Keratinocyte (primary cell): ENCODE results near the gene MATK.
"Not testable (repeated sequence)": the region's sequence is repeated elsewhere in the genome, so short reads cannot be mapped to it uniquely, and the experiment has no call there.

ENCODE experiments used
- CTCF ChIP-seq, 3 experiments: IDR thresholded peaks in 1 of 3; conservative IDR thresholded peaks in 1 of 3; optimal IDR thresholded peaks in 1 of 3; 2 replicates in 2 of 3; 3 replicates in 1 of 3; pipeline versions ENCODE3 to v1.5.1; 2011; ENCODE audit warnings: low read length in 3 of 3, mild to moderate bottlenecking in 3 of 3, moderate library complexity in 2 of 3, control low read depth in 1 of 3, inconsistent platforms in 1 of 3; ENCODE audit not compliant: insufficient read depth in 2 of 3; ENCODE audit errors: extremely low read depth in 1 of 3
- EZH2 ChIP-seq: IDR thresholded peaks from one replicate; pipeline ENCODE4 v1.6.1; 2012; ENCODE audit warnings: inconsistent platforms, mild to moderate bottlenecking, low read length, moderate library complexity

GRCh38 chr19:3816148-3816547 lies 30.0 kb upstream of the MATK start:
- not testable (repeated sequence) for TF ChIP-seq CTCF (optimal IDR thresholded peaks at IDR 0.05 in 1 of 3, IDR thresholded peaks at IDR 0.05 in 1 of 3, conservative IDR thresholded peaks at IDR 0.05 in 1 of 3; ENCODE audit: extremely low read depth in 1 of 3, insufficient read depth in 2 of 3, low read length in 3 of 3); EZH2
